ENCODE measurements around the gene ZBTB7A.

GRCh38 chr19:4075373-4075772 lies 8.7 kb upstream of the ZBTB7A start:
- TF ChIP-seq, protein P1, sequence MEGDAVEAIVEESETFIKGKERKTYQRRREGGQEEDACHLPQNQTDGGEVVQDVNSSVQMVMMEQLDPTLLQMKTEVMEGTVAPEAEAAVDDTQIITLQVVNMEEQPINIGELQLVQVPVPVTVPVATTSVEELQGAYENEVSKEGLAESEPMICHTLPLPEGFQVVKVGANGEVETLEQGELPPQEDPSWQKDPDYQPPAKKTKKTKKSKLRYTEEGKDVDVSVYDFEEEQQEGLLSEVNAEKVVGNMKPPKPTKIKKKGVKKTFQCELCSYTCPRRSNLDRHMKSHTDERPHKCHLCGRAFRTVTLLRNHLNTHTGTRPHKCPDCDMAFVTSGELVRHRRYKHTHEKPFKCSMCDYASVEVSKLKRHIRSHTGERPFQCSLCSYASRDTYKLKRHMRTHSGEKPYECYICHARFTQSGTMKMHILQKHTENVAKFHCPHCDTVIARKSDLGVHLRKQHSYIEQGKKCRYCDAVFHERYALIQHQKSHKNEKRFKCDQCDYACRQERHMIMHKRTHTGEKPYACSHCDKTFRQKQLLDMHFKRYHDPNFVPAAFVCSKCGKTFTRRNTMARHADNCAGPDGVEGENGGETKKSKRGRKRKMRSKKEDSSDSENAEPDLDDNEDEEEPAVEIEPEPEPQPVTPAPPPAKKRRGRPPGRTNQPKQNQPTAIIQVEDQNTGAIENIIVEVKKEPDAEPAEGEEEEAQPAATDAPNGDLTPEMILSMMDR (IDR thresholded peaks at IDR 0.05) = no peak
- no peak for TF ChIP-seq POLR2AphosphoS5 (IDR thresholded peaks at IDR 0.05)
- no peak for TF ChIP-seq POLR2A (IDR thresholded peaks at IDR 0.05)
- TF ChIP-seq EP300 (IDR thresholded peaks at IDR 0.05) = no peak
